DMS114 treated with DMSO at 0.1 percent for 48 hours (cell line): ENCODE measurements around the gene ACTL7B.
"Not testable (repeated sequence)": the region's sequence is repeated elsewhere in the genome, so short reads cannot be mapped to it uniquely, and the experiment has no call there.

Source experiments
- DNase-seq: peaks from one replicate; lab custom pipeline; 2025; ENCODE audit not compliant: unreplicated experiment; lab: John Stamatoyannopoulos, UW

Gene ACTL7B, protein sequence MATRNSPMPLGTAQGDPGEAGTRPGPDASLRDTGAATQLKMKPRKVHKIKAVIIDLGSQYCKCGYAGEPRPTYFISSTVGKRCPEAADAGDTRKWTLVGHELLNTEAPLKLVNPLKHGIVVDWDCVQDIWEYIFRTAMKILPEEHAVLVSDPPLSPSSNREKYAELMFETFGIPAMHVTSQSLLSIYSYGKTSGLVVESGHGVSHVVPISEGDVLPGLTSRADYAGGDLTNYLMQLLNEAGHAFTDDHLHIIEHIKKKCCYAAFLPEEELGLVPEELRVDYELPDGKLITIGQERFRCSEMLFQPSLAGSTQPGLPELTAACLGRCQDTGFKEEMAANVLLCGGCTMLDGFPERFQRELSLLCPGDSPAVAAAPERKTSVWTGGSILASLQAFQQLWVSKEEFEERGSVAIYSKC

DNA sequence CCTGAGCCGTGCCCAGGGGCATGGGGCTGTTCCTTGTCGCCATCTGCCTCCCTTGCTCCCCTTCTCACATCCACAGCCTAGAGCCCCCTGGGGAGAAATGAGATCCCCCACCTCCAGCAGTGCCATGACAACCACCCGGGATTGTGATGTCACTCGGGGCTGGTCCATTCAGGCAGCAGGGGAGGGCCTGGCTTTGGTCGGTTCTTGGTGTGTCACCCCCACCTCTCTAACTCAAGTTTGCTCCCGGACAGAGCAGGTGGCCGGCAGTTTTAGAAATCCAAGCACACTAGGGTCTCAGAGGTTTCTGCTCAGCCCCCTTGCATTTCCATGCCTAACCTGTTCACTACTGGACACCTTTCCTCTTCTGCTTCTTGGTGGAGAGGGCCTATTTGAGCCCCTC lies at the start of gene ACTL7B:
ACTL7B (minus strand) TSS at position 99 of the 400 bp plus-strand sequence; CDS start at position 43, 56 bp downstream.
- DNase-seq: no peak

DNA sequence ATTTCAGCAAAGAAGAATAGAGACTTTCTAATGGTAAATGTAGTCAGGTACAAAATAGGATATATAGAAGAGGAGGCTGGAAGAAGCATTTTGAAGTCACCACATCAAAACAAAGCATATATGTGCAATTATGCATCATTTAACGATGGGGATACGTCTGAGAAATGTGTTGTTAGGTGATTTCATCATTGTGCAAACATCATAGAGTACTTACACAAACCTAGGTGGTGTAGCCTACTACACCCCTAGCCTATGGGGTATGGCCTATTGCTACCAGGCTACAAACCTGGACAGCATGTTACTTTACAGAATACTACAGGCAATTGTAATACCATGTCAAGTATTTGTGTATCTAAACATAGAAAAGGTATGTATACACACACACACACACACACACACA lies 49.7 kb upstream of the ACTL7B start:
- DNase-seq: no peak

DNA sequence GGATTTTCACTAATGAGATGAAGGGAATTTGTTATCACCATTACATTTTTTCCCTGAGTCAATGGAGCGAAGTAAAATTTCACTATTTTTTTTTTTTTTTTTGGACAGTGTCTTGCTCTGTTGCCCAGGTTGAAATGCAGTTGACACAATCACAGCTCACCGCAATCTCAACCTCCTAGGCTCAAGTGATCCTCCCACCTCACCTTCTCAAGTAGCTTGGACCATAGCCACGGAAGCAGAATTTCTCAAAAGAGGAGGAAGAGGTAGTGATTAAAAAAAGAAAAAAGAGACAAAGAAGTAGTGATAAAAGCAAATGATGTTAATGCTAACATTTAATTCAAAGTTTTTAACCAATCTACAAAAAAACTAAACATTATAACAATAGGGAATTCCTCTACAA lies 48.4 kb upstream of the ACTL7B start:
- DNase-seq: no peak

DNA sequence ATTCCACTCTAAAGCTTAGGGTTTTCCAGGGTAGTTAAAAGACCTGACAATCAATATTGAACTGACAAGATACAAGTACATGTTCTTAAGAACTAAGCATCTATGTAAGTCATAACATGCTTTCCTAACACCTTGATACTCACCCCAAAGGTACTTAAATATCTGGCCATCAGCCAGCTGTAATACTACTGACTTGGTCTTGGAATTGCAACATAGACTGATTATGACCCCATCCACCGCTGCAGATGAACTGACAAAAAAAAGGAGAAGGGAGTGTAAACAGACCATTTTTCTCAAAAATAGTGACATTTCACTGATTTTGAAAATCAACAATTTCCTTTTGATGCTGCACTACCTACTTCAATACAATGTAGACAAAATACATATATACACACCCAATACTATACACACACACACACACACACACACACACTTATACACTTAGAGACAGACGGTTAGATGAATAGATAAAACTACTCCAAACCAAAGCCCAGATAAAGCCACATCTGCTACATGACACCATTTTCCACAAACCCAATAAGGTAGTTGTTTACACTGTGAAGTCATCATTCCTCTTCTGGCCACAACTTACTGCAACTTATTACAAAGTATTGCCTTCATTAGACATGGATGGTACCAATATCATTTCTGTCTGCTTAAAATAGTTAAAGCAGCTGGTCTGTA lies 47.8 kb upstream of the ACTL7B start:
- DNase-seq: no peak

DNA sequence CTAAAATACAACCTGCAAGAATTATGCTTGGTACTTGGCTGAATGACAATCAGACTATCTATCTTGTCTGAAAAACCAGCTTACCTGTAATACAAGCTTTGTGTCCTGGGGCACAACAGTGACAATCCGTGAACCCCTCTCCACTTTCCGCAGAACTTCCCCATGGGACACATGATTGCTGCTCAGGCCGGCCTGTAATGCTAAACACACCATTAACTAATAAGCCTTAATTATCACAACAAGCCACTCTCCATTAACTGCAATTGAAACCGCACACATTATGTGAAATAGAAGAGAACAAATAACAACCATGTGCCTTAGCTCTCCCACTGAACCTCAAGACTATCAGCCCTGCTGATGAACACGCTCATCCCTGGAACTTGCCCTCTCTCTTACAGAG lies 44.4 kb upstream of the ACTL7B start:
- DNase-seq: no peak

DNA sequence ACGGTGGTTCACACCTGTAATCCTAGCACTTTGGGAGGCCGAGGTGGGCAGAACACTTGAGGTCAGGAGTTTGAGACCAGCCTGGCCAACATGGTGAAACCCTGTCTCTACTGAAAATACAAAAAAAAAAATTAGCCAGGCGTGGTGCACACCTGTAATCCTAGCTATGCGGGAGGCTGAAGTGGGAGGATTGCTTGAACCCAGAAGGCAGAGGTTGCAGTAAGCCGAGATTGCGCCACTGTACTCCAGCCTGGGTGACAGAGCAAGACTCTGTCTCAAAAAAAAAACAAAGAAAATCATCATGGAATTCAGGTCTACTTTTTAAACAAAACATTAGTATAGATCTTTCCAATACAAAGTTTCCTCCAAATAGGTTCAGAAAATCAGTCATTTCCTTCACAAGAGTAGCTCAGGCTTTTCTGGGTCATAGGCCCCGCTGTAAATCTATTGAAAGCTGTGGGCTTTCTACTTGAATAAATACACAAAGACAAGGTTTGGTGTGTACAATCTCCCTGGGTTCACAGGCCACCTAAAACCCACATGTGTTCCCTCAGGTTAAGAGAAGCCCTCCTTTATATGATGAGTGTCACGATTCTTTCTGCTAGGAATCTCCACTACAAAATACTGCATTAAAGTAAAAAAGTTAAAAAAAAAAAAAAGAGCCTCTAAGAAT lies 43.4 kb upstream of the ACTL7B start:
- not testable (repeated sequence) for DNase-seq

DNA sequence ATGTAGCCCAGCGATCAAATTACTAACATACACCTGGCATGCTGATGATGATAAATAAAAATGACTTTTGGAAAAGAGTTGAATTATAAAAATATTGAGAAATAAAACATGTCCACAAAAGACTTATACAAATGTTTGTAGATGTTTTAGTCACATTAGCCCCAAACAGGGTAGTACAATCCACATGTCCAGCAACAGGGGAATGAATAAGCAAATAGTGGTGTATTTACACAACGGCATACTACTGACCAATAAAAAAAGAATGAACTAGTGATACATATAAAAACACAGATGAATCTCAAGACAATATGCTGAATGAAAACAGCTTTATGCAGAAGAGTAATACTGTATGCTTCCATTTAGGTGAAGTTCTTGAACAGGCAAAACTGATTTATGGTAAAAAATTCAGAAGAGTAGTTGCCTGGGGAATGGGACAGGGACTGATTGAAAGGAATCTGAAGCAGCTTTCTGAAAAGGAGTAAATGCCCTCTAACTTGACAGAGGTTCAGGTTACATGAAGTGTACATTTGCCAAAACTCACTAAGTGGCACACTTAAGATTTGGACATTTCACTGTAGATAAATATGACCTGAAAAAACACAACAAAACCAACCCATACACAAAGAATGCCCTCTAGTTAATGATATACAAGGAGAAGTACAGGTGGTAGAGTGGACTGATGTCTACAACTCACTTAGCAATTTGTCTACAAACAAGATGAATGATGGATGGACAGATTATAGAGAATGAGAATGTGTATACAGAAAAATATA lies 41.7 kb upstream of the ACTL7B start:
- no peak for DNase-seq

DNA sequence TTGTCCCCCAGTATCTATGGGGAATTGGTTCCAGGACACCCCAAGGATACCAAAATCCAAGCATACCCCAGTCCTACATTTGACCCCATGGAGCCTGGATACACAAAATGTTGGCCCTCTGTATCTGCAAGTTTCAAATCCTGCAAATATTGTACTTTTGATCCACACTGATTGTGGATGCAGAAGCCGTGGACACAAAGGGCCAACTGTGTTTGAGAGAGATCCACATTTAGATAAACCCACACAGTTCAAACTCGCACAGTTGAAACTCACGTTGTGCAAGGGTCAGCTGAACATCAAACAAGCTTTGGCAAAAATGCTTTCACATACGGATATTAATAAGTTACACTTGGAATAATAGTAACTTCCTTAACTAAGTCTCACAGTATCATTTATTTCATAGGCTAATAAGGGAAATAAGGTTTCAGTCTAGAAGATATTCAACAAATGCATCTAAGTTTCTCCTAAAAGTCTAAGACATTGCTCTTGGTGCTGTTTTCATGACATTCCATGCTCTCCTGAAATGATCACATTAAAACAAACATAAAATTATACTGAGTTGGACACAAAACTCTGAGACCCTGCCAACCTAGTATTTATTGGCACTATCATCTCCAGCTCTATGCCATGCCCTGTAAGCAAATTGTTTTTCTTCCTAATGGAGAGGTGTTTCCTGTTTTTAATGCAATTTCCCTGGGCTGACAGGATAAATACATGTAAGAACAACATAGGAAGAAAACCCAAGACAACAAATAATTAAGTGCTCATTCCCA lies 38.6 kb upstream of the ACTL7B start:
- DNase-seq: no peak

DNA sequence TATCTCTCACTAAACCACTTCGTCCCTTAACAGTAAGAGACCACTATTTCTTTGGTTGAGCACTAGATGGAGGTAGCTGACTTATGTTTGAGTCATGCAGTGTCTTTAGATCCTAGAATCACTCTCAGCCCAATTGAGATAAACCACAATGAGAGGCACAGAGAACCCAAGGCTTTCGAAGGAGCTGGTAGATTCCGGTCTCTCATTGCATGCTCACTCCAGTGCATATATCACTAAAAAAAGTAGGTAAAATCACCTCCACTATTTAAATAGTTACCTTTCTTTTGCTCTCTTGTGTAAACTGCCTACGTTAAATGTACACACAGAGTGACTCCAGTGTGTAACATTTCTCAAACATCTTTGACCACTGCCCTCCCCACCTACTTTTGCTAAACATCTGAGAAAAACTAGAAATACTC lies 33.9 kb upstream of the ACTL7B start:
- DNase-seq: no peak

DNA sequence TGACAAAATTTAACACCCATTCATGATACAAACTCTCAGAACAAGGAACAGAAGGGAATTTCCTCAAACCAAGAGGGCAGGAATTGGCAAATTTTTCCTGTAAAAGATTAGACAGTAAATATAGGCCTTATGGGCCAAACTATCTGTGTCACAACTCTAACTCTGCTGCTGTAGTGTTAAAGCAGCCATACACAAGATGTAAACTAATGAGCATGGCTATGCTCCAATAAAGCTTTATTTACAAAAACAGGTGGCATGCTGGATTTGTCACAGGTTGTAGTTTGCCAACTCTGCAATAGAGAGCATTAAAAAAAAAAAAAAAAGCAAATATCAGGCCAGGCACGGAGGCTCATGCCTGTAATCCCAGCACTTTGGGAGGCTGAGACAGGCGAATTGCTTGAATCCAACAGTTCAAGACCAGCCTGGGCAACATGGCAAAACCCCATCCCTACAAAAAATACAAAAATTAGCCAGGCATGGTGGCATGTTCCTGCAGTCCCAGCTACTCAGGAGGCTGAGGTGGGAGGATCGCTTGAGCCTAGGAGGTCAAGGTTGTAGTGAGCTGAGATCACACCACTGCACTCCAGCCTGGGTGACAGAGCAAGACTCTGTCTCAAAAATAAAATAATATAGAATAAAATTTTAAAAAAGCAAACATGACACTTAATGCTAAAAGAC lies 30.9 kb upstream of the ACTL7B start:
- DNase-seq: not testable (repeated sequence)

DNA sequence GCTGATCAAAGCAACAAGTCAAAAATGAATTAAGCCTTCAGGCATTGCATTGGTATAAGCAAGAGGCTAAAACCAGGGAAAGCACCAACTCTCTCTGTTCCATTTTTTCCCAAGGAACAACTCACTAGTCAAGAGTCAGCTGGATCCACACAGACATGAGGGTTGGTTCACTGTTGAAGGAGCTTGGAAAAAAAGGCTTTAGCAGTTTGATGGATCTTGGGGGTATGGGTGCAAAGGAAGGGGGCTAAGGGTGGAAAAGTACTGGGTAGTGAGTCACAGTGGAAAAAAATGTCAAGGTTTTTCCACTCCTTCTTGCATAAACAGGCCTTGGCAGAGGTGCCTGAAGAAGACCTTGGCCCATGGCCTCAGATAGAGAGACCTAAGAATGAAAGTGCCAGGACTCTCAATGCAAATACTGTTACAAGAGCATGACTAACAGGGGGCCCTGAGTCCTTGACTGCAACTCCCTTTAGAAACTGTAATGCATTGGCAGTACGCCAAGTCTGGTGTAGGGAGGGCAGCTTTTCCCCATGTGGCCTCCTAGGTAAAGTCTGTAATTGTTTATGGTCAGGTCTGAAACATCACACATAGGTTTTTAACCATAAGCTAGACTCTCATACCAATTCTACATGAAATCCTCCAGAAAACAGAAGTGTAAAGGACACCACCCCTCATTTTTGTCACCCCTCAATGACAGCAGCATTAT lies 30.0 kb upstream of the ACTL7B start:
- no peak for DNase-seq

DNA sequence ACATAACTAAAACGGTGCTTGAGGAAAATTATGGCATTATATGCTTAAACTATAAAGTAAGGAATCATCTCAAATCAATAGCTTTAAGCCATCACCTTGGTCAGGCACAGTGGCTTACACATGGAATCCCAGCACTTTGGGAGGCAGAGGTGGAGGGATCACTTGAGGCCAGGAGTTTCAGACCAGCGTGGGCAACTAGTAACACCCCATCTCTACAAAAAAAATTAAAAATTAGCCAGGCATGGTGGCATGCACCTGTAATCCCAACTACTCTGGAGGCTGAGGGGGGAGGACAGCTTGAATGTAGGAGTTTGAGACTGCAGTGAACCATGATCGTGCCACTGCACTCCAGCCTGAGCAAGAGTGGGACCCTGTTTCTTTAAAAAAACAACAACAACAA lies 28.9 kb upstream of the ACTL7B start:
- no peak for DNase-seq

DNA sequence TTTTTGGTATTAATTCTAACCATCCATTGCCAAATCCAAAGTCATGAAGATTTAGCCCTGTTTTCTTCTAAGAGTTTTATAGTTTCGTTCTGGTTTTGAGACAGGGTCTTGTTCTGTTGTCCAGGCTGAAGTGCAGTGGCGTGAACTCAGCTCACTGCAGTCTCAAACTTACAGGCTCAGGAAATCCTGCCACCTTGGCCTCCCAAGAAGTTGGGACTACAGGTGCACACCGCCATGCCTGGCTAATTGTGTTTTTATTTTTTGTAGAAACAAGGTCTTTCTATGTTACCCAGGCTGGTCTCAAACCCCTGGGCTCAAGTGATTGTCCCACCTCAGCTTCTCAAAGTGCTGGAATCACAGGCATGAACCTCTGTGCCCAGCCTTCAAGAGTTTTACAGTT lies 27.3 kb upstream of the ACTL7B start:
- DNase-seq: no peak

DNA sequence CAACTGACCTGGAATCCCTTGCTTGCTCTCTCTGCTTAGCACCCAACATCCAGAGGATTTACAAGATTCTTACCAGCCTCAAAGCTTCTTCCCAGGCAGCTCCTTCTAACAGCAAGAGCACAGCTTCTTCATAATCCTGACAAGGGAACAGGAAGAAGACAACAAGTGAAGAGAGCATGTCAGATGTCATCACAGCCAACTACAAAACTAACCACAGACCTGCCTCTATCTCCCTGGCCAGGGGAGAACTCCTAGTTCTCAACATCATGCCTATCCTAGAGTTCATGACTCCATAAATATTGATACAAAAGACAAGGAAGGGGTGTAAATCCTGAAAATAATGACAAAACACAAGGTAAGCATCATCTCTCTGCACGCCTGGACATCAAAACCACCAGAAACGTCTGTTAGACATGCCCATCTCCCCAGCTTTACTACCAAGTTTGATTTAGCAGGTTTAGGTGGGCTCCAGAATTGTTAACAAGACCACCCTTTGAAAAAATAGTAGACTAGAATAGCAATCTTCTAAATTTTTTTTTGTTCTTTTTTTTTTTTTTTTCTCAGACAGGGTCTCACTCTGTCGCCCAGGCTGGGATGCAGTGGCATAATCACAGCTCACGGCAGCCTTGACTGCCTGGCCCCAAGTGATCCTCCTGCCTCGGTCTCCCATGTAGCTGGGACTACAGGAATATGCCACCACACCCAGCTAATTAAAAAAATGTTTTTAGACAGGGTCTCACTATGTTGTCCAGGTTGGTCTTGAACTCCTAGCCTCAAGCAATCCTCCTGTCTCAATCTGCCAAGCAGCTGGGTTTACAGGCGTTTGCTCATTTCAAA lies 26.5 kb upstream of the ACTL7B start:
- no peak for DNase-seq

DNA sequence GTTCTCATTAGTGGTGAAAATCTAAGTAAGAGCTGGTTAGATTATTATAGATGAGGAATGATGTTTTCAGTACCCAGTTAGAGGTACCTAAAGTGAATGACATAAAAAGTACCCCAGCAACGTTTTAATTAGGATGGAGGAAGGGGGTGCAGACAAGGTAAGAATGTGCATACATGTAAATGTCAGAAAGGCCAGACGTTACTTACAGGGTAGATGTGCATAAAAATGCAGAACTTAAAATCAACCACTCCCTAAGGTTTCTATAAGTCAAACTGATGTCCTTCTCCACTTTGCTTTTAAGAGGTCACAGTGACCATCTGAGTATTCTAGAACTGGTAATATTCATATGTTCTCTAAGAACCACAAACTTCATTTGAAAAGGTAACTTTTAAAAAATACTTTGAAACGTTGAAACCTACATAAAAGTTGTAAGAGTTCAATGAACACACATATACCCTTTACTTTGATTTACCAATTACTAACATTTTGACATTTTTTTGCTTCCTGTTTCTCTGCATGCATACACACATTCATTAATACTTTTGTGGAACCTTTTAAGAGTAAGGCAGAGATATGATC lies 25.0 kb upstream of the ACTL7B start:
- no peak for DNase-seq

DNA sequence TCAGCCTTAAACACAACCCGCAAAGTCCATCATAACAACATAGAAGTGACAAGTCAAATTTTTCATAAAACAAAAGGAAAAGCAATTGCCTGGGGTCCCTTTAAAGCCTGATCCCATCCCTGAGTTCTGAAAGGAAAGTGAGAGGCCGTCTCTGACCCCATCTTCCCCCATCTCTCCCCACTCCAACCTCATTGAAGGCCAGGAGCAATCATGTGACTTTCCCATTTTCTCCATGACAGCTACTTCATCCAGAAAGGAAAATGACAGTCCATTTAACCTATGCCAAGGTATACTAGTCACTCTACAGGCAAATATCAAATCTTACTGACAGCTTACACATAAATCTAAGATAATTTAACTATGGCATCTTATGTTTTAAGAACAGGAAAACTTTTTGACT lies 21.7 kb upstream of the ACTL7B start:
- DNase-seq: no peak

DNA sequence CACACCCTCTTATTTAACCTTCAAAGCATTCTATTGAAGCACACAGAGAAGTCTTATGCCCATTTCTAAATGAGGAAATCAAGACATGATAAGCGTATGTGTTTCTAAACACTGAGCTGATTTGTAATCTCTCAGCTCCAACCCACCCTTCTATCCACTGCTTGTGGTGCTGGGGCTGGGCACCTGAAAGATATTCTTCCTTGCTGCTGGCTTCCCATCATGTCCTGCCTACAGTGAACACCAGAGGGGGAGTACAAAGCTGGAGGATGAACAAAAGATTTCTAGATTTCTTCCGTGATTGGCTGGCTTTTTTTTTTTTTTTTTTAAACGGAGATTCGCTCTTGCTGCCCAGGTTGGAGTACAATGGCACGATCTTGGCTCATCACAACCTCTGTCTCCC lies 20.6 kb upstream of the ACTL7B start:
- DNase-seq: no peak
